ENCODE data around the gene PLXNA1.
A peak's percentile ranks its signal among the peaks of the same experiment; 100 is the strongest.

Gene PLXNA1

GRCh38 chr3:127003175-127003555, 20.2 kb downstream of the PLXNA1 start:
- no peak overlapping the region for H3K4me3 ChIP-seq (ENCODE audit: severe bottlenecking)
- no peak for DNase-seq (ENCODE audit: low spot score)
- H3K27me3 ChIP-seq (ENCODE audit: insufficient read depth, poor library complexity, severe bottlenecking): no peaks in the 10 kb centered on the region
- H3K27ac ChIP-seq (ENCODE audit: poor library complexity, severe bottlenecking): peak overlapping the region; percentile 77
- TF ChIP-seq CTCF (IDR thresholded peaks at IDR 0.05; ENCODE audit: poor library complexity, severe bottlenecking): no peak
- ATAC-seq (ENCODE audit: low read depth): no peak
- peaks cover 19% of the 10 kb centered on the region for H3K4me1 ChIP-seq (ENCODE audit: insufficient read depth, poor library complexity, severe bottlenecking)
- no peaks in the 10 kb centered on the region for H3K9me3 ChIP-seq (ENCODE audit: severe bottlenecking)
- peaks cover 11% of the 10 kb centered on the region for H3K36me3 ChIP-seq (ENCODE audit: low read depth)

GRCh38 chr3:127003601-127004280, 20.8 kb downstream of the PLXNA1 start:
- no peak for ATAC-seq (ENCODE audit: low read depth)
- Histone ChIP-seq H3K27ac (ENCODE audit: poor library complexity, severe bottlenecking) (peak overlapping the region; percentile 77), H3K36me3 (ENCODE audit: low read depth) (peaks cover 17% of the 10 kb centered on the region), H3K4me3 (ENCODE audit: severe bottlenecking) (no peak overlapping the region), H3K9me3 (ENCODE audit: severe bottlenecking) (no peaks in the 10 kb centered on the region), H3K4me1 (ENCODE audit: insufficient read depth, poor library complexity, severe bottlenecking) (peaks cover 17% of the 10 kb centered on the region), H3K27me3 (ENCODE audit: insufficient read depth, poor library complexity, severe bottlenecking) (no peaks in the 10 kb centered on the region)
- no peak for TF ChIP-seq CTCF (IDR thresholded peaks at IDR 0.05; ENCODE audit: poor library complexity, severe bottlenecking)
- no peak for DNase-seq (ENCODE audit: low spot score)

- Histone ChIP-seq H3K4me1 (ENCODE audit: insufficient read depth, poor library complexity, severe bottlenecking) (peaks cover 14% of the 10 kb centered on the region), H3K27me3 (ENCODE audit: insufficient read depth, poor library complexity, severe bottlenecking) (no peaks in the 10 kb centered on the region), H3K4me3 (ENCODE audit: severe bottlenecking) (no peak overlapping the region), H3K27ac (ENCODE audit: poor library complexity, severe bottlenecking) (peak overlapping the region; percentile 77), H3K36me3 (ENCODE audit: low read depth) (peaks cover 24% of the 10 kb centered on the region), H3K9me3 (ENCODE audit: severe bottlenecking) (no peaks in the 10 kb centered on the region)
- no peak for ATAC-seq (ENCODE audit: low read depth)
- DNase-seq (ENCODE audit: low spot score): no peak
- no peak for TF ChIP-seq CTCF (IDR thresholded peaks at IDR 0.05; ENCODE audit: poor library complexity, severe bottlenecking)
These were observed 21.9 kb downstream of the PLXNA1 start for GRCh38 chr3:127004641-127005397.

GRCh38 chr3:127005864-127006500, 23.1 kb downstream of the PLXNA1 start:
- ATAC-seq (ENCODE audit: low read depth) (peak; percentile 59), DNase-seq (ENCODE audit: low spot score) (peak; percentile 86)
- no peak for TF ChIP-seq CTCF (IDR thresholded peaks at IDR 0.05; ENCODE audit: poor library complexity, severe bottlenecking)
- Histone ChIP-seq H3K27ac (ENCODE audit: poor library complexity, severe bottlenecking) (no peak overlapping the region), H3K4me1 (ENCODE audit: insufficient read depth, poor library complexity, severe bottlenecking) (peaks cover 14% of the 10 kb centered on the region), H3K27me3 (ENCODE audit: insufficient read depth, poor library complexity, severe bottlenecking) (no peaks in the 10 kb centered on the region), H3K9me3 (ENCODE audit: severe bottlenecking) (no peaks in the 10 kb centered on the region), H3K4me3 (ENCODE audit: severe bottlenecking) (no peak overlapping the region), H3K36me3 (ENCODE audit: low read depth) (peaks cover 24% of the 10 kb centered on the region)

Data from RWPE2 (cell line).